GM06990 (cell line): ENCODE measurements around the gene STX3.

ENCODE experiments used
- DNase-seq: peaks from one replicate; pipeline ENCODE4 v3.0.0-alpha.2; 2011; ENCODE audit not compliant: insufficient read length; ENCODE audit errors: extremely low read depth
- H3K27me3 ChIP-seq: replicated peaks from 2 replicates; pipeline ENCODE4 v1.6.0; 2011; ENCODE audit warnings: low read length; ENCODE audit not compliant: control insufficient read depth, insufficient read depth
- H3K36me3 ChIP-seq: 2 replicates; pipeline ENCODE4 v1.5.1; 2011; ENCODE audit warnings: low read length; ENCODE audit not compliant: control insufficient read depth, insufficient read depth
- H3K4me3 ChIP-seq: replicated peaks from 2 replicates; pipeline ENCODE4 v1.5.1; 2011; ENCODE audit warnings: low read depth, mild to moderate bottlenecking, control low read depth, low read length
- TF ChIP-seq, protein P1 (sequence below): IDR thresholded peaks from 2 replicates; pipeline ENCODE4 v1.5.1; 2011; ENCODE audit warnings: low read length, control low read depth, mild to moderate bottlenecking, inconsistent platforms; ENCODE audit not compliant: insufficient read depth, poor library complexity, severe bottlenecking

Gene STX3

DNA sequence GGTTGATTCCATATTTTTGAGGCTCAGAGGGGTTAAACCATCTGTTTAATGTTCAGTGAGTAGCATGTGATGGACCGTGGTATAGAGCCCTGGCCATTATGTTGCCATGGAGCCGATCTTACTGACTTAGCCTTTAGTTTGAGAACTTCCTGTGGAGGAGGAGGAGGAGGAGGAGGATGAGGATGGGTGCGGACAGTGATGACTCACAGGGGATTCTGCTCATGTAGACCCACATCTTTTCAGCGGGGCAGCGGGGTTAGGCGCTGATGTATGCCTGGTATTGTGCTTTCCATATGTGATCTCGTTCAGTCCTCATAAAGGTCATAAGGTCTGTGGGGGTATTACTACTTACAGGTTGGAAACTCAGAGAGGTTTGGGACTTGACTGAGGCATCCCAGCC is 13.9 kb downstream of the STX3 start:
- Histone ChIP-seq H3K27me3 (no peaks in the 10 kb centered on the region; the same call in 1 of the 2 replicates), H3K36me3 (no peaks in the 10 kb centered on the region), H3K4me3 (no peak overlapping the region)
- DNase-seq: no peak
- TF ChIP-seq, protein P1, sequence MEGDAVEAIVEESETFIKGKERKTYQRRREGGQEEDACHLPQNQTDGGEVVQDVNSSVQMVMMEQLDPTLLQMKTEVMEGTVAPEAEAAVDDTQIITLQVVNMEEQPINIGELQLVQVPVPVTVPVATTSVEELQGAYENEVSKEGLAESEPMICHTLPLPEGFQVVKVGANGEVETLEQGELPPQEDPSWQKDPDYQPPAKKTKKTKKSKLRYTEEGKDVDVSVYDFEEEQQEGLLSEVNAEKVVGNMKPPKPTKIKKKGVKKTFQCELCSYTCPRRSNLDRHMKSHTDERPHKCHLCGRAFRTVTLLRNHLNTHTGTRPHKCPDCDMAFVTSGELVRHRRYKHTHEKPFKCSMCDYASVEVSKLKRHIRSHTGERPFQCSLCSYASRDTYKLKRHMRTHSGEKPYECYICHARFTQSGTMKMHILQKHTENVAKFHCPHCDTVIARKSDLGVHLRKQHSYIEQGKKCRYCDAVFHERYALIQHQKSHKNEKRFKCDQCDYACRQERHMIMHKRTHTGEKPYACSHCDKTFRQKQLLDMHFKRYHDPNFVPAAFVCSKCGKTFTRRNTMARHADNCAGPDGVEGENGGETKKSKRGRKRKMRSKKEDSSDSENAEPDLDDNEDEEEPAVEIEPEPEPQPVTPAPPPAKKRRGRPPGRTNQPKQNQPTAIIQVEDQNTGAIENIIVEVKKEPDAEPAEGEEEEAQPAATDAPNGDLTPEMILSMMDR: no peak

DNA sequence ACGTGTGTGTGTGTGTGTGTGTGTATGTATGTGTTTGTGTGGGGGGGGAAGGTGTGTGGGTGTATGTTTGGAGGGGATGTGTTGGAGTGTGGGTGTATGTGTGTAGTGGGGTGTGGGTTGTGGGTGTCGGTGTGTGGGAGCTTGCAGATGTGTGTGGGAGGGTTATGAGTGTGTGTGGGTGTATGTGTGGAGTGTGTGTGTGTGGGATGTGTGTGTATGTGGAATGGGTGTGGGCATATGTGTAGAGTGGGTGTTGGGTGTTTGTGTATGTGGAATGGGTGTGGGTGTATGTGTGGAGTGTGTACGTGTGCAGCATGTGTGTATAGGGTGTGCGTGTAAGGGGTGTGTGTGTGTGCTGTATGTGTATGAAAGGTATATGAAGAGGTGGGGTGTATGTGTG is 14.7 kb downstream of the STX3 start:
- H3K27me3 ChIP-seq: no peaks in the 10 kb centered on the region; the same call in 1 of the 2 replicates
- H3K36me3 ChIP-seq: no peaks in the 10 kb centered on the region
- H3K4me3 ChIP-seq: no peak overlapping the region
- no peak for DNase-seq
- TF ChIP-seq, protein P1: no peak

DNA sequence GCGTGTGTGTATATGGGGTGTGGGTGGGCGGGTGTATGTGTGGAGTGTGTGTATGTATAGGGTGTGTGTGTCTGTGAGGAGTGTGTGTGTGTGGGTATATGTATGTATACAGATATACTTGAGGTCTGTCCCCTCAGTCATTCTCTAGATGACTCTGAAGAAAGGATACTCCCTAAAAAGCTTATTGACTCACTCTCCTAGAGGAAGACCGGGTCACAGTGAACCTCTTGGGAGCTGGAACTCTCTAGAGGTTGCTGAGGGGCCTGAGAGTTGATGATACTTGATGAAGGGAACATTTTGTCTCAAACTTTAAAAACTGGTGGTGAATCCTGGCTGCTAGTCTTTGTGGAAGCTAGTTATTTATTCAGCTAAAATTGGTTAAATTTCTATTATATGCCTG is 15.1 kb downstream of the STX3 start:
- Histone ChIP-seq H3K27me3 (no peaks in the 10 kb centered on the region; the same call in 1 of the 2 replicates), H3K36me3 (no peaks in the 10 kb centered on the region), H3K4me3 (no peak overlapping the region)
- DNase-seq: no peak
- TF ChIP-seq, protein P1: no peak

DNA sequence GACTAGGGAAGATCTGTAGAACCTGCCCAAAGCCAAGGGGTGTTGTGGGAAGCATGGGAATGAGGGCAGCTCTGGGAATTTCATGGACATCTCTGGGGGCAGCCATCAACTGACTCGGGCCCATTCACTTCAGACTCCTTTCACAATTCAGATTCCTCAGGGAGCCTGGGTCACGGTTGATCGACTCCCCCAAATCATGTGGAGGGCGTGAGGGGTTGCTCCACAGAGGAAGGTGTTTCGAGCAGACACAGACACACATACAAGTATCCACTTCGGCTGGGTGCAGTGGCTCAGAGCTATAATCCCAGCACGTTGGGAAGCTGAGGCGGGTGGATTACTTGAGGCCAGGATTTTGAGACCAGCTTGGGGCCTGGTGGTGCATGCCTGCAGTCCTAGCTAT is 15.7 kb downstream of the STX3 start:
- TF ChIP-seq, protein P1: no peak
- Histone ChIP-seq H3K4me3 (no peak overlapping the region), H3K27me3 (no peaks in the 10 kb centered on the region; the same call in 1 of the 2 replicates), H3K36me3 (no peaks in the 10 kb centered on the region)
- DNase-seq: no peak

DNA sequence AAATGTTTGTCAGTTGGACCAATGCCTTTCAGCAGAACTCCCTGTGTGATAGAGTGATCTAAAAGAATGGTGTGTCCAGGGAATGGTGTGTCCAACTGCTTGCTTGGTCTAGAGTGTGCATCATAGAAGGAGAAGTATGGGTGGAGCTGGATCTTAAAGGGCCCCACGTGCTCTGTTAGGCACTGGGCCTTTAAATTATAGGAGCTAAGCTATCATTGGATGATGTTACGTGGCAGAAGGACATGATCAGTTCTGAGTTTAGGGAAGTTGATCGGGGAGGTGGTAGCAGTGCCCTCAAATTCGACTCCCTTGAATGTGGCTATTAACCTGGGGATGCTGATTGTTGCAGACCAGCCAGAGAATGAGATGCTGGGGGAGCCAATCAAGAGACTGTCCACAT is 16.4 kb downstream of the STX3 start:
- Histone ChIP-seq H3K27me3 (no peaks in the 10 kb centered on the region; the same call in 1 of the 2 replicates), H3K36me3 (no peaks in the 10 kb centered on the region), H3K4me3 (no peak overlapping the region)
- no peak for DNase-seq
- TF ChIP-seq, protein P1: no peak

DNA sequence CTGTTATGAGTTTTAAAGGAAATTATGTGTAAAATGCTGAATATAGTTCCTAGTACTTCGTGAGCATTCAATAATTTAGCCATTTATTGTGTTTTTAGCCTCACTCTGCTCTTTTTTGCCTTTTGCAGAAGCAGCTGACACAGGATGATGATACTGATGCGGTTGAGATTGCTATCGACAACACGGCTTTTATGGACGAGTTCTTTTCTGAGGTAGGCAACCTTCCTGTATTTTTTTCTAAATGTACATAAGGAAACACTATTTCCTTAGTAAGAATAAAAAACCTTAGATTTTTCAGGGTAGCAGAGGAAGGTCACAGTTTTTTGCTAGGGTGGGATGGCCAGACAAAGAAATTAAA is 17.9 kb downstream of the STX3 start:
- Histone ChIP-seq H3K36me3 (no peaks in the 10 kb centered on the region), H3K27me3 (no peaks in the 10 kb centered on the region), H3K4me3 (no peak overlapping the region)
- TF ChIP-seq, protein P1: no peak
- DNase-seq: no peak
